Psoas muscle (tissue), 8 donors: ENCODE measurements around the gene R3HDM4. TPM values are rescaled to one million over a fixed set of nuclear protein-coding genes. Genes with fewer than 3 reads are reported as not detected.

Experiments
- ATAC-seq, 4 donors: fragments of 200-7000 bp; cut with Tn5 transposase; one replicate each; pipeline ENCODE4 v1.9.1; 2020; ENCODE audit warnings: moderate library complexity in 3 of 4, mild to moderate bottlenecking in 2 of 4
- DNase-seq, 2 donors: peaks; one replicate each; pipeline ENCODE4 v3.0.0-alpha.2; 2020
- H3K27ac ChIP-seq: fragments of 200-600 bp; one replicate; pipeline ENCODE4 v1.8.0; 2022
- H3K27me3 ChIP-seq, 3 donors: fragments of 200-600 bp in 1 of 3; one replicate each; pipeline versions ENCODE4 v1.6.1 to v1.8.0; 2013 to 2022; ENCODE audit warnings: low read length in 2 of 3, mild to moderate bottlenecking in 2 of 3, moderate library complexity in 1 of 3; ENCODE audit not compliant: insufficient read depth in 3 of 3
- H3K36me3 ChIP-seq, 2 donors: fragments of 200-600 bp in 1 of 2; one replicate each; pipeline versions ENCODE4 v1.6.1 to v1.8.0; 2013 to 2022; ENCODE audit warnings: low read depth in 1 of 2, mild to moderate bottlenecking in 1 of 2, moderate library complexity in 1 of 2; ENCODE audit not compliant: insufficient read depth in 1 of 2
- H3K4me1 ChIP-seq: fragments of 200-600 bp; one replicate; pipeline ENCODE4 v1.8.0; 2022
- H3K4me3 ChIP-seq: fragments of 200-600 bp; one replicate; pipeline ENCODE4 v1.8.0; 2022; ENCODE audit warnings: mild to moderate bottlenecking
- H3K9me3 ChIP-seq: fragments of 200-600 bp; one replicate; pipeline ENCODE4 v1.8.0; 2022
- WGBS, 3 donors: extraction: QIAGEN DNeasy Blood & Tissue Kit; methylation state at CpG; one replicate each; pipeline versions ENCODE4 v1.1.6 to v1.1.7; 2013; 5-methylcytosine and 5-hydroxymethylcytosine counted together
- intact Hi-C, 2 donors: fragments of 100-400 bp; cut with DNase I; formaldehyde crosslinking; loops; one replicate each; pipeline versions ENCODE4 v1.11.0 to v1.14.2; 2022
- polyA plus RNA-seq, 3 donors: library from polyadenylated mRNA; stranded (reverse); fragments of 200-250 nt; gene quantifications; one replicate each; pipeline ENCODE4 v1.2.3, GENCODE V29; 2013
- total RNA-seq, 4 donors: library from RNA; stranded (reverse); fragmentation: NEBNext Ultra II Directional in 2 of 4; extraction: Animal tissue kit (Norgen Biotek cat#: 25700) in 2 of 4; gene quantifications; one replicate each; pipeline versions ENCODE4 v1.2.1 to v1.2.4, GENCODE V29; 2021 to 2023
- TF ChIP-seq, protein P1 (sequence below): fragments of 200-600 bp; IDR thresholded peaks from one replicate; pipeline ENCODE4 v1.8.0; 2022; ENCODE audit warnings: antibody characterized with exemption
- donor health status: healthy with polysubstance abuse.
- donor health status: DM: no; HTN: no; CAD: no; lungs with moderate emphysema.
- donor health status: Bipolar disorder and iron deficiency.
- donor health status: healthy.
- donor health status: DM: yes; HTN: yes; CAD: no.
- donor health status: DM: no; HTN: no; CAD: no.
- donor health status: DM: no; HTN: no; CAD: no.
- donor health status: DM: yes; HTN: yes; CAD: no.

R3HDM4 gene
- total and polyA plus RNA-seq, 7 donors = 17.8 to 92.0 (median 51.0) TPM

DNA sequence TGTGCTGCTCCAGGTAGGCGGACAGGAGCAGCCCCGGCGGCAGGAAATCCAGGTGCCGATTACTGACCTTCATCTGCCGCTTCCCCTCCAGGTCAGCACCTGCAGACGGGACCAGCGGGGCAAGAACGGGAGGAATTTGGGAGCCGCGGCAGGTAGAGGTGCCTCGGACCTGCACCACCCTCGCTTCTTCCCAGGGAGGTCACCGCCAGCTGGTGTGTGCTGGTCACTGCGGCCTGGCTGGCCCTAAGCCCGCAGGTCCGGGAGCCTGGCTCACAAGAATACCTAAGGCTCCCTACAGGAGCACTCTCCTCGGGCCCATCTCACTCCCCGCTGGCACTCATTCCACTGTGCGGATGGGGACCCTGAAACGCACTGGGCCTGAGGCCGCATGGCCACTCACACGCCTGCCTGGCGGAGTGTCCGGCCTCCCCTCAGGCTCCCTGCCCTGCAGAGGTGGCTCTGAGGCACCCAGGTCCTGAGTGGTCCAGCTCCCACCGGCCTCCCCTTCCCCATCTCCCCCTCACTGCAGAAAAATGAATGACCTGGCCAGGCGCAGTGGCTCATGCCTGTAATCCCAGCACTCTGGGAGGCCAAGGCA, 15.5 kb downstream of the R3HDM4 start:
- Histone ChIP-seq H3K36me3 (peaks cover 0 to 24% of the 10 kb centered on the region in 2 donors), H3K4me3 (no peak overlapping the region), H3K9me3 (no peaks in the 10 kb centered on the region), H3K27ac (no peak overlapping the region), H3K4me1 (no peaks in the 10 kb centered on the region), H3K27me3 (no peaks in the 10 kb centered on the region)
- no peak for ATAC-seq
- TF ChIP-seq, protein P1, sequence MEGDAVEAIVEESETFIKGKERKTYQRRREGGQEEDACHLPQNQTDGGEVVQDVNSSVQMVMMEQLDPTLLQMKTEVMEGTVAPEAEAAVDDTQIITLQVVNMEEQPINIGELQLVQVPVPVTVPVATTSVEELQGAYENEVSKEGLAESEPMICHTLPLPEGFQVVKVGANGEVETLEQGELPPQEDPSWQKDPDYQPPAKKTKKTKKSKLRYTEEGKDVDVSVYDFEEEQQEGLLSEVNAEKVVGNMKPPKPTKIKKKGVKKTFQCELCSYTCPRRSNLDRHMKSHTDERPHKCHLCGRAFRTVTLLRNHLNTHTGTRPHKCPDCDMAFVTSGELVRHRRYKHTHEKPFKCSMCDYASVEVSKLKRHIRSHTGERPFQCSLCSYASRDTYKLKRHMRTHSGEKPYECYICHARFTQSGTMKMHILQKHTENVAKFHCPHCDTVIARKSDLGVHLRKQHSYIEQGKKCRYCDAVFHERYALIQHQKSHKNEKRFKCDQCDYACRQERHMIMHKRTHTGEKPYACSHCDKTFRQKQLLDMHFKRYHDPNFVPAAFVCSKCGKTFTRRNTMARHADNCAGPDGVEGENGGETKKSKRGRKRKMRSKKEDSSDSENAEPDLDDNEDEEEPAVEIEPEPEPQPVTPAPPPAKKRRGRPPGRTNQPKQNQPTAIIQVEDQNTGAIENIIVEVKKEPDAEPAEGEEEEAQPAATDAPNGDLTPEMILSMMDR = no peak
- DNase-seq = peak; percentile 11 to 48
- 88 to 91% (median 90%) methylated on average over 25 to 26 of the region's 26 CpGs for WGBS, 3 donors
- intact Hi-C loops = no loop called here

DNA sequence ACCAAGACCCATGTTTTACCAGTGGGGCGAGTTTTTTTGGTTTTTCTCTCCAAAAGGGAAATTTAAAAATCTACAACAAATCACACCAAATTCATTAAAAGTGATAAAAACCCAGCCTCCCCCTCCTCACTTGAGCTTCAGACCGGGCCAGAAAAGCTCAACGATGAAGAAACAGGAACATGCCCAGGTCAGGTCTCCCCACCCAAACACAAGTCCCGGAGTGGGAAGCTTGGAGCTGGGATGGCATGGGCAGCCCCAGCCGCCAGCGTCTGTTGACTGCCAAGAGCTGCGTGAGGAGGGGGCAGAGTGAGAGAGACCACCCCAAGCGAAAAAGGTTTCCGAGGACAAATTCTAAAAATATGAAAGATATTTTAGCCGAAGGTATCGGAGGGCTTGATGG, 16.0 kb downstream of the R3HDM4 start:
- DNase-seq (no peak), ATAC-seq (no peak)
- intact Hi-C loops = no loop called here
- H3K36me3 ChIP-seq = peaks cover 0 to 24% of the 10 kb centered on the region in 2 donors
- no peaks in the 10 kb centered on the region for H3K27me3 ChIP-seq
- no peaks in the 10 kb centered on the region for H3K4me1 ChIP-seq
- TF ChIP-seq, protein P1 = no peak
- H3K27ac ChIP-seq = no peak overlapping the region
- 90 to 93% (median 91%) methylated on average over 11 of the region's 11 CpGs for WGBS, 3 donors
- H3K9me3 ChIP-seq = no peaks in the 10 kb centered on the region
- H3K4me3 ChIP-seq = no peak overlapping the region

- TF ChIP-seq, protein P1 = no peak
- intact Hi-C loops = no loop called here
- H3K36me3 ChIP-seq = peaks cover 0 to 24% of the 10 kb centered on the region in 2 donors
- no peaks in the 10 kb centered on the region for H3K9me3 ChIP-seq
- DNase-seq = no peak
- H3K4me1 ChIP-seq = no peaks in the 10 kb centered on the region
- no peak overlapping the region for H3K4me3 ChIP-seq
- H3K27me3 ChIP-seq = no peaks in the 10 kb centered on the region
- WGBS, 3 donors = 91 to 95% (median 94%) methylated on average over 10 of the region's 10 CpGs
- H3K27ac ChIP-seq = no peak overlapping the region
- ATAC-seq = no peak
These were observed 16.6 kb downstream of the R3HDM4 start for GRCh38 chr19:896434-896833.

DNA sequence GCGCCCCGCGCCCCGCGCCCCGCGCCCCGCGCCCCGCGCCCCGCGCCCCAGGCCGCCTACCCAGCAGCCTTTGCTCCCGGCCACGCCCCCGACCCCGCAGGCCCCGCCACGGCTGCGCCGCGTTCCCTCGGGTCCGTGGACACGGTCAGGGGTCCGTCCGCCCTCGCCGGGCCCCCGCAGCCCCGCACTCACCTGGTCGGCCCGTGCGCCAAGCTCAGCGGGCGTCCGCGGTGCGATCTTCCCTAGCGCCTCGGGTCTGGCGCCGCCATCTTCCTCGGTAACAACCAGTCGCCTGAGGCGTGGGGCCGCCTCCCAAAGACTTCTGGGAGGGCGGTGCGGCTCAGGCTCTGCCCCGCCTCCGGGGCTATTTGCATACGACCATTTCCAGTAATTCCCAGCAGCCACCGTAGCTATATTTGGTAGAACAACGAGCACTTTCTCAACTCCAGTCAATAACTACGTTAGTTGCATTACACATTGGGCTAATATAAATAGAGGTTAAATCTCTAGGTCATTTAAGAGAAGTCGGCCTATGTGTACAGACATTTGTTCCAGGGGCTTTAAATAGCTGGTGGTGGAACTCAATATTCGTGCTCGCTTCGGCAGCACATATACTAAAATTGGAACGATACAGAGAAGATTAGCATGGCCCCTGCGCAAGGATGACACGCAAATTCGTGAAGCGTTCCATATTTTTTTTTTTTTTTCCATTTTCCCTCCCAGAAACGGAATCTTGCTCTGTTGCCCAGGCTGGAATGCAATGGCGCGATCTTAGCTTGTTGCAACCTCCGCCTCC, 19.9 kb downstream of the R3HDM4 start, which contains the start of the genes MED16 and RNU6-9:
Gene MED16 (minus strand): TSS at position 294 of the 796 bp plus-strand sequence. CDS start 2,056 bp downstream, outside the sequence.
Gene RNU6-9 (plus strand): TSS at position 591 of the 796 bp plus-strand sequence.
- Histone ChIP-seq H3K4me3 (peak within 1 kb of the TSS; percentile 87), H3K9me3 (no peaks in the 10 kb centered on the region), H3K27ac (peak within 1 kb of the TSS; percentile 94), H3K27me3 (no peaks in the 10 kb centered on the region), H3K4me1 (no peaks in the 10 kb centered on the region), H3K36me3 (peaks cover 9 to 35% of the 10 kb centered on the region in 2 donors)
- 1% methylated on average over 32 to 68 of the region's 69 CpGs for WGBS, 3 donors
- ATAC-seq = peak; percentile 96 to 98 (median 98)
- DNase-seq = peak; percentile 90 to 95
- TF ChIP-seq, protein P1 = no peak
- intact Hi-C loops = no loop called here
